Astrocyte (in vitro differentiated cells and primary cell): ENCODE results near the gene CHURC1. TPM values are rescaled to one million over a fixed set of nuclear protein-coding genes. Genes with fewer than 3 reads are reported as not detected.

Experiments
- DNase-seq: peaks from one replicate; pipeline ENCODE4 v3.0.0-alpha.2; 2010; ENCODE audit warnings: low read depth
- FAIRE-seq: peaks from 2 replicates; lab custom pipeline; 2011; peaks lifted over from hg19 to GRCh38; lab: Jason Lieb, UNC
- H2AFZ ChIP-seq: 2 replicates; pipeline ENCODE4 v1.6.0; 2012; ENCODE audit warnings: low read depth, low read length, inconsistent platforms
- H3K27ac ChIP-seq: 2 replicates; pipeline ENCODE4 v1.5.1; 2011; ENCODE audit warnings: low read depth, low read length, inconsistent platforms
- H3K27me3 ChIP-seq: 2 replicates; pipeline ENCODE4 v1.6.0; 2011; ENCODE audit warnings: low read length, inconsistent platforms; ENCODE audit not compliant: insufficient read depth
- H3K36me3 ChIP-seq: 2 replicates; pipeline ENCODE4 v1.5.1; 2011; ENCODE audit warnings: low read length, inconsistent platforms; ENCODE audit not compliant: insufficient read depth
- H3K4me1 ChIP-seq: 2 replicates; pipeline ENCODE4 v1.5.1; 2011; ENCODE audit warnings: low read length, inconsistent platforms; ENCODE audit not compliant: insufficient read depth
- H3K4me2 ChIP-seq: 2 replicates; pipeline ENCODE4 v1.6.0; 2012; ENCODE audit warnings: low read length, inconsistent platforms
- H3K4me3 ChIP-seq: 2 replicates; pipeline ENCODE4 v1.5.1; 2011; ENCODE audit warnings: low read depth, mild to moderate bottlenecking, low read length, inconsistent platforms; ENCODE audit not compliant: insufficient read depth
- H3K79me2 ChIP-seq: 2 replicates; pipeline ENCODE4 v1.6.0; 2012; ENCODE audit warnings: mild to moderate bottlenecking, low read length, inconsistent platforms; ENCODE audit not compliant: insufficient read depth
- H3K9ac ChIP-seq: 2 replicates; pipeline ENCODE4 v1.6.0; 2012; ENCODE audit warnings: mild to moderate bottlenecking, low read length, inconsistent platforms
- H3K9me3 ChIP-seq: 2 replicates; pipeline ENCODE4 v1.5.1; 2012; ENCODE audit warnings: low read depth, mild to moderate bottlenecking, low read length, inconsistent platforms; ENCODE audit not compliant: insufficient read depth
- H4K20me1 ChIP-seq: 2 replicates; pipeline ENCODE4 v1.6.0; 2012; ENCODE audit warnings: low read length, inconsistent platforms; ENCODE audit not compliant: insufficient read depth
- H3K27ac Mint-ChIP-seq: one replicate; pipeline ENCODE4 v1.8.0; 2021; ENCODE audit warnings: mild to moderate bottlenecking, mixed read lengths; ENCODE audit not compliant: unreplicated experiment
- H3K27me3 Mint-ChIP-seq: one replicate; pipeline ENCODE4 v1.8.0; 2021; ENCODE audit warnings: low read depth, mixed read lengths; ENCODE audit not compliant: unreplicated experiment
- H3K36me3 Mint-ChIP-seq: one replicate; pipeline ENCODE4 v1.8.0; 2021; ENCODE audit warnings: low read depth, mixed read lengths; ENCODE audit not compliant: unreplicated experiment
- H3K4me1 Mint-ChIP-seq: one replicate; pipeline ENCODE4 v1.8.0; 2021; ENCODE audit warnings: low read depth, mixed read lengths; ENCODE audit not compliant: unreplicated experiment
- H3K4me3 Mint-ChIP-seq: one replicate; pipeline ENCODE4 v1.8.0; 2021; ENCODE audit warnings: mild to moderate bottlenecking, moderate library complexity, mixed read lengths; ENCODE audit not compliant: unreplicated experiment
- H3K9me3 Mint-ChIP-seq: one replicate; pipeline ENCODE4 v1.8.0; 2021; ENCODE audit warnings: mild to moderate bottlenecking, mixed read lengths; ENCODE audit not compliant: unreplicated experiment
- EZH2 ChIP-seq: IDR thresholded peaks from 2 replicates; pipeline ENCODE4 v1.6.1; 2012; ENCODE audit warnings: mild to moderate bottlenecking, low read length, inconsistent platforms; ENCODE audit not compliant: insufficient read depth
- total RNA-seq: library from RNA; stranded (reverse); gene quantifications from 2 replicates; pipeline ENCODE4 v1.2.1, GENCODE V29; 2021
- TF ChIP-seq, protein P1 (sequence below): IDR thresholded peaks from 2 replicates; pipeline ENCODE4 v1.5.1; 2011; ENCODE audit warnings: low read depth, mild to moderate bottlenecking, inconsistent platforms, low read length, moderate library complexity; ENCODE audit not compliant: insufficient read depth

Gene CHURC1
- total RNA-seq, 1 donor from 2014 or later = 48.1 TPM

DNA sequence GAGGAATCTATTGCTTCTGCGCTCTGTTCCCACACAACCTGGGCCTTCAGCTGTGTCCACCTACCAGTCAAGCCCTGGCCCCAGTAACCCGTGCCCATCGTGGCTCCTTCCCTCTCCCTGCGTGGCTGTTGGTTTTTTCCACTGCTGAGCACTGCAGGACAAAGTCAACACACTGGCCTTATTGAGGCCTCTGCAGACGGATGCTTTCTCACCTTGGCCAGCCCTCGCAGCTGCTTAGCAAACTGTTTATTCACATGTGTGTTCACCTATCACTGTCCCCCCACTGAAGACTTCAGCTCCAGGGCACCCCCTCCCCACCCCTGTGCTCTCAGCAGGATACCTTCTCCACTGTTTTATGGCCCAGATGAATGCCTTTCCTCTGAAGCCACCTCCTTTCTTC is 41.0 kb downstream of the CHURC1 start:
- H3K27ac ChIP-seq = no peak overlapping the region
- FAIRE-seq (no peak), DNase-seq (no peak)
- TF ChIP-seq, protein P1, sequence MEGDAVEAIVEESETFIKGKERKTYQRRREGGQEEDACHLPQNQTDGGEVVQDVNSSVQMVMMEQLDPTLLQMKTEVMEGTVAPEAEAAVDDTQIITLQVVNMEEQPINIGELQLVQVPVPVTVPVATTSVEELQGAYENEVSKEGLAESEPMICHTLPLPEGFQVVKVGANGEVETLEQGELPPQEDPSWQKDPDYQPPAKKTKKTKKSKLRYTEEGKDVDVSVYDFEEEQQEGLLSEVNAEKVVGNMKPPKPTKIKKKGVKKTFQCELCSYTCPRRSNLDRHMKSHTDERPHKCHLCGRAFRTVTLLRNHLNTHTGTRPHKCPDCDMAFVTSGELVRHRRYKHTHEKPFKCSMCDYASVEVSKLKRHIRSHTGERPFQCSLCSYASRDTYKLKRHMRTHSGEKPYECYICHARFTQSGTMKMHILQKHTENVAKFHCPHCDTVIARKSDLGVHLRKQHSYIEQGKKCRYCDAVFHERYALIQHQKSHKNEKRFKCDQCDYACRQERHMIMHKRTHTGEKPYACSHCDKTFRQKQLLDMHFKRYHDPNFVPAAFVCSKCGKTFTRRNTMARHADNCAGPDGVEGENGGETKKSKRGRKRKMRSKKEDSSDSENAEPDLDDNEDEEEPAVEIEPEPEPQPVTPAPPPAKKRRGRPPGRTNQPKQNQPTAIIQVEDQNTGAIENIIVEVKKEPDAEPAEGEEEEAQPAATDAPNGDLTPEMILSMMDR = no peak
- TF ChIP-seq EZH2 = no peak
- Mint-ChIP-seq H3K4me3 (no peak overlapping the region), H3K36me3 (peaks cover 26% of the 10 kb centered on the region), H3K4me1 (no peaks in the 10 kb centered on the region), H3K27ac (no peak overlapping the region), H3K27me3 (no peaks in the 10 kb centered on the region), H3K9me3 (no peaks in the 10 kb centered on the region)
- no peaks in the 10 kb centered on the region for H3K4me1 ChIP-seq
- H2AFZ ChIP-seq = no peak overlapping the region
- H3K79me2 ChIP-seq = no peaks in the 10 kb centered on the region
- no peaks in the 10 kb centered on the region for H3K9me3 ChIP-seq
- H3K36me3 ChIP-seq = no peaks in the 10 kb centered on the region
- no peak overlapping the region for H3K4me2 ChIP-seq
- peaks cover 19% of the 10 kb centered on the region for H4K20me1 ChIP-seq
- no peak overlapping the region for H3K9ac ChIP-seq
- H3K4me3 ChIP-seq = no peak overlapping the region
- no peaks in the 10 kb centered on the region for H3K27me3 ChIP-seq

DNA sequence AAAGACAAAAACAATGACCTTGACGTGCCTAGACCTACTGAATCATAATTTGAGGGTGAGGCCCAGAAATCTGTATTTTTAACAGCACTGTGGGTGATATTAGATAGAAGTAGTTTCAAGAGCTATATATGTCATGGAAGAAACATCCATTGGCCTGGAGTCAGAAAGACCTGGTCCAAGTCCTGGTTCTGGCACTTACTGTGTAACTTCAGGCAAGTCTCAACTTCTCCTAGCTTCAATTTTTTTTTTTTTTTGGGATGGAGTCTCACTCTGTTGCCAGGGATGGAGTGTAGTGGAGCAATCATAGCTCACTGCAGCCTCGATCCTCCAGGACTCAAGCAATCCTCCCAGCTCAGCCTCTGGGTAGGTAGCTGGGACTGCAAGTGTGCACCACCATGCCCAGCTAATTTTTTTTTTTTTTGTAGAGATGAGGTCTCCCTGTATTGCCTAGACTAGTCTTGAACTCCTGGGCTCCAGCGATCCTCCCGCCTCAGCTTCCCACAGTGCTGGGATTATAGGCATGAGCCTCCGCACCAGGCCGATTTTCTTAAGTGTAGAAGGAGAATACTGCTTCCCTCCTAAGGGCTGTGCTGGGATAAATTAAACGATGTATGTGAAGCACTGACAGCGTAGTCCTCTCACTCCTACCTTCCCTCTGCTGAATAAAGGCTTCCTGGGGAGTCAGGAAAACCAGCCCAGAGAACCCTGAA is 42.6 kb downstream of the CHURC1 start:
- no peak overlapping the region for H3K4me2 ChIP-seq
- H3K27me3 ChIP-seq = no peaks in the 10 kb centered on the region
- H3K4me3 Mint-ChIP-seq = no peak overlapping the region
- no peak for DNase-seq
- H3K36me3 Mint-ChIP-seq = peaks cover 18% of the 10 kb centered on the region
- no peaks in the 10 kb centered on the region for H3K4me1 Mint-ChIP-seq
- no peak overlapping the region for H3K9ac ChIP-seq
- H2AFZ ChIP-seq = no peak overlapping the region
- peaks cover 19% of the 10 kb centered on the region for H4K20me1 ChIP-seq
- H3K4me3 ChIP-seq = no peak overlapping the region
- no peaks in the 10 kb centered on the region for H3K4me1 ChIP-seq
- no peaks in the 10 kb centered on the region for H3K36me3 ChIP-seq
- no peak for FAIRE-seq
- no peak for TF ChIP-seq EZH2
- TF ChIP-seq, protein P1 = no peak
- H3K9me3 ChIP-seq = no peaks in the 10 kb centered on the region
- H3K27ac Mint-ChIP-seq = no peak overlapping the region
- no peak overlapping the region for H3K27ac ChIP-seq
- no peaks in the 10 kb centered on the region for H3K9me3 Mint-ChIP-seq
- no peaks in the 10 kb centered on the region for H3K79me2 ChIP-seq
- no peaks in the 10 kb centered on the region for H3K27me3 Mint-ChIP-seq

- H3K36me3 ChIP-seq = no peaks in the 10 kb centered on the region
- no peak overlapping the region for H3K4me2 ChIP-seq
- TF ChIP-seq, protein P1 = no peak
- TF ChIP-seq EZH2 = no peak
- Mint-ChIP-seq H3K27me3 (no peaks in the 10 kb centered on the region), H3K4me3 (no peak overlapping the region), H3K9me3 (no peaks in the 10 kb centered on the region), H3K27ac (no peak overlapping the region), H3K4me1 (no peaks in the 10 kb centered on the region), H3K36me3 (peaks cover 14% of the 10 kb centered on the region)
- H3K79me2 ChIP-seq = no peaks in the 10 kb centered on the region
- no peaks in the 10 kb centered on the region for H3K4me1 ChIP-seq
- H3K9me3 ChIP-seq = no peaks in the 10 kb centered on the region
- H3K27me3 ChIP-seq = no peaks in the 10 kb centered on the region
- H3K4me3 ChIP-seq = no peak overlapping the region
- H3K27ac ChIP-seq = no peak overlapping the region
- FAIRE-seq (no peak), DNase-seq (no peak)
- H4K20me1 ChIP-seq = peaks cover 20% of the 10 kb centered on the region
- no peak overlapping the region for H3K9ac ChIP-seq
- no peak overlapping the region for H2AFZ ChIP-seq
Observed at GRCh38 chr14:64958201-64958600, 43.9 kb downstream of the CHURC1 start.
